H9 (cell line): ENCODE data around the gene ASS1. TPM values are rescaled to one million over a fixed set of nuclear protein-coding genes. Genes with fewer than 3 reads are reported as not detected.
A peak's percentile ranks its signal among the peaks of the same experiment; 100 is the strongest.

ENCODE experiments used
- DNase-seq: peaks from one replicate; pipeline ENCODE4 v3.0.0-alpha.2; 2017
- H2AFZ ChIP-seq: one replicate; pipeline ENCODE4 v1.6.1; 2013; ENCODE audit warnings: mild to moderate bottlenecking, low read length, control low read depth, moderate library complexity
- H2AK5ac ChIP-seq: 2 replicates; pipeline ENCODE4 v1.6.1; 2013; ENCODE audit warnings: low read length, control low read depth, mixed read lengths; ENCODE audit not compliant: insufficient read length
- H2BK120ac ChIP-seq: one replicate; pipeline ENCODE4 v1.6.1; 2013; ENCODE audit warnings: low read depth, mild to moderate bottlenecking, low read length, control low read depth, inconsistent platforms; ENCODE audit not compliant: poor library complexity, severe bottlenecking
- H2BK12ac ChIP-seq: 2 replicates; pipeline ENCODE4 v1.6.1; 2013; ENCODE audit warnings: low read length, control low read depth, mixed read lengths, low read depth; ENCODE audit not compliant: insufficient read length
- H2BK15ac ChIP-seq: 2 replicates; pipeline ENCODE4 v1.6.1; 2013; ENCODE audit warnings: low read depth, low read length, control low read depth
- H2BK20ac ChIP-seq: one replicate; pipeline ENCODE4 v1.6.1; 2013; ENCODE audit warnings: low read depth, mild to moderate bottlenecking, low read length, control low read depth, inconsistent platforms; ENCODE audit not compliant: poor library complexity, severe bottlenecking
- H2BK5ac ChIP-seq: 2 replicates; pipeline ENCODE4 v1.6.1; 2013; ENCODE audit warnings: low read length, control low read depth, mixed read lengths; ENCODE audit not compliant: insufficient read length
- H3K14ac ChIP-seq: 2 replicates; pipeline ENCODE4 v1.6.1; 2013; ENCODE audit warnings: low read length, control low read depth; ENCODE audit not compliant: insufficient read depth
- H3K18ac ChIP-seq: 2 replicates; pipeline ENCODE4 v1.6.1; 2013; ENCODE audit warnings: low read depth, mild to moderate bottlenecking, mixed read lengths, low read length, control low read depth; ENCODE audit not compliant: insufficient read length
- H3K23ac ChIP-seq: 2 replicates; pipeline ENCODE4 v1.6.1; 2013; ENCODE audit warnings: low read length, control low read depth, mixed read lengths, low read depth; ENCODE audit not compliant: insufficient read length
- H3K23me2 ChIP-seq: 2 replicates; pipeline ENCODE4 v1.6.1; 2013; ENCODE audit warnings: low read depth, mild to moderate bottlenecking, mixed read lengths, low read length, control low read depth; ENCODE audit not compliant: insufficient read length, poor library complexity, severe bottlenecking
- H3K27ac ChIP-seq: 2 replicates; pipeline ENCODE4 v1.5.1; 2013; ENCODE audit warnings: low read length, control low read depth, mixed read lengths, low read depth; ENCODE audit not compliant: insufficient read length
- H3K27me3 ChIP-seq: 2 replicates; pipeline ENCODE4 v1.6.1; 2013; ENCODE audit warnings: low read length, control low read depth, inconsistent platforms; ENCODE audit not compliant: insufficient read depth
- H3K4ac ChIP-seq: 2 replicates; pipeline ENCODE4 v1.6.1; 2013; ENCODE audit warnings: low read depth, mild to moderate bottlenecking, control low read depth, inconsistent platforms, low read length, moderate library complexity
- H3K4me1 ChIP-seq: 2 replicates; pipeline ENCODE4 v1.6.1; 2013; ENCODE audit warnings: low read length, control low read depth, inconsistent platforms; ENCODE audit not compliant: insufficient read depth
- H3K4me2 ChIP-seq: 2 replicates; pipeline ENCODE4 v1.6.1; 2013; ENCODE audit warnings: low read length, control low read depth, mixed read lengths; ENCODE audit not compliant: insufficient read length, insufficient read depth
- H3K56ac ChIP-seq: 2 replicates; pipeline ENCODE4 v1.6.1; 2013; ENCODE audit warnings: low read depth, mild to moderate bottlenecking, mixed read lengths, low read length, control low read depth; ENCODE audit not compliant: insufficient read length
- H3K79me1 ChIP-seq: 2 replicates; pipeline ENCODE4 v1.6.1; 2013; ENCODE audit warnings: low read depth, mild to moderate bottlenecking, moderate library complexity, low read length, control low read depth, inconsistent platforms; ENCODE audit not compliant: insufficient read depth, poor library complexity, severe bottlenecking
- H3K79me2 ChIP-seq: 2 replicates; pipeline ENCODE4 v1.6.1; 2013; ENCODE audit warnings: low read length, control low read depth, inconsistent platforms; ENCODE audit not compliant: insufficient read depth
- H3K9ac ChIP-seq: 2 replicates; pipeline ENCODE4 v1.6.1; 2013; ENCODE audit warnings: low read length, control low read depth, mixed read lengths; ENCODE audit not compliant: insufficient read length; ENCODE audit errors: extremely low read depth
- H3K9me3 ChIP-seq: one replicate; pipeline ENCODE4 v1.6.1; 2013; ENCODE audit warnings: low read depth, low read length, inconsistent platforms; ENCODE audit not compliant: control insufficient read depth
- H3T11ph ChIP-seq: one replicate; pipeline ENCODE4 v1.6.1; 2013; ENCODE audit warnings: mild to moderate bottlenecking, low read length, control low read depth, inconsistent platforms
- H4K20me1 ChIP-seq: one replicate; pipeline ENCODE4 v1.6.1; 2013; ENCODE audit not compliant: control insufficient read depth, insufficient read length, insufficient read depth
- H4K5ac ChIP-seq: 2 replicates; pipeline ENCODE4 v1.6.1; 2013; ENCODE audit warnings: low read depth, mild to moderate bottlenecking, mixed read lengths, low read length, control low read depth; ENCODE audit not compliant: insufficient read length
- H4K8ac ChIP-seq: replicated peaks from 2 replicates; pipeline ENCODE4 v1.6.1; 2013; ENCODE audit warnings: low read length, control low read depth, mixed read lengths, low read depth; ENCODE audit not compliant: insufficient read length
- H4K91ac ChIP-seq: 2 replicates; pipeline ENCODE4 v1.6.1; 2013; ENCODE audit warnings: low read depth, mild to moderate bottlenecking, moderate library complexity, mixed read lengths, low read length, control low read depth; ENCODE audit not compliant: insufficient read length
- H3K27ac Mint-ChIP-seq, 3 experiments: 2 replicates in 2 of 3; 3 replicates in 1 of 3; pipeline ENCODE4 v1.8.0; 2020 to 2021; ENCODE audit warnings: mixed read lengths in 3 of 3, mild to moderate bottlenecking in 1 of 3, moderate library complexity in 1 of 3
- H3K27me3 Mint-ChIP-seq: 2 replicates; pipeline ENCODE4 v1.8.0; 2021; ENCODE audit warnings: low read depth, mild to moderate bottlenecking, moderate library complexity, mixed read lengths
- H3K36me3 Mint-ChIP-seq, 3 experiments: 2 replicates in 2 of 3; 3 replicates in 1 of 3; pipeline ENCODE4 v1.8.0; 2020 to 2021; ENCODE audit warnings: low read depth in 3 of 3, mixed read lengths in 3 of 3; ENCODE audit not compliant: insufficient read depth in 1 of 3
- H3K4me1 Mint-ChIP-seq, 2 experiments: 2 replicates each; pipeline ENCODE4 v1.8.0; 2020; ENCODE audit warnings: mixed read lengths in 2 of 2
- H3K4me3 Mint-ChIP-seq, 2 experiments: 2 replicates in 1 of 2; 3 replicates in 1 of 2; pipeline ENCODE4 v1.8.0; 2020 to 2021; ENCODE audit warnings: mild to moderate bottlenecking in 2 of 2, mixed read lengths in 2 of 2, moderate library complexity in 1 of 2
- H3K9me3 Mint-ChIP-seq, 2 experiments: 2 replicates in 1 of 2; 3 replicates in 1 of 2; pipeline ENCODE4 v1.8.0; 2020; ENCODE audit warnings: mild to moderate bottlenecking in 2 of 2, mixed read lengths in 2 of 2, moderate library complexity in 1 of 2
- WGBS: extraction: QIAGEN DNeasy Blood & Tissue Kit; methylation state at CpG from one replicate; pipeline ENCODE4 v1.1.7; 2013; ENCODE audit warnings: missing lambda C conversion rate, low lambda C conversion rate, mixed read lengths; ENCODE audit not compliant: insufficient read length; ENCODE audit errors: extremely low coverage; 5-methylcytosine and 5-hydroxymethylcytosine counted together
- total RNA-seq: library from RNA; stranded (reverse); gene quantifications from 2 replicates; pipeline ENCODE4 v1.2.1, GENCODE V29; 2021
- TF ChIP-seq, protein P1 (sequence below): fragments of 200-600 bp; sonication (generic); conservative IDR thresholded peaks from 3 replicates; pipeline ENCODE4 v1.8.0; 2021; ENCODE audit warnings: antibody characterized with exemption, mild to moderate bottlenecking

Gene ASS1
- total RNA-seq, 1 experiment from 2014 or later: 118 TPM

DNA sequence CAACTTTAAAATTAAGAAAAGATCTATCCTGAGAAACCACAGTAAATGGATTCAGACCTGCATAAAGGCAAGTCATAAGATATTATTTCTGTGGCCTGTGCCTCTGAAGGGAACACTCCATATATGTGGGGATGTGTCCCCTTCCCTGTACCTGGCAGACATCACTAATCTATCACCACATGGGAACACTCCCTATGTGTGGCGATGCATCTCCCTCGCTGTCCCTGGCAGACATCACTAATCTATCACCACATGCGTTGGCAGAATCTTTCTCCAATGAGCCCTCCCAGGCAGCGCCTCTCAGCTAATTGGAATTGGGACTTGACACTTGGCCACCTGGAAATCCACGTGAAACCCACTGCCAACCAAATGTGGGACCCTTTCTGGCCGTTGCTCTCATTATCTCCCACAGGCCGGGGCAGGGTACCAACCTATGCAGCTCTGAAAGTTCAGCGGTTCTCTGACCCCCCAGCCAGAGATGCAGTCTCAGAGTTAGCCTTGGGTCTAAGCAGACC, 25.2 kb upstream of the ASS1 start:
- Histone ChIP-seq H3K4me2 (no peak overlapping the region), H2AFZ (no peak overlapping the region), H2BK5ac (no peak overlapping the region), H2BK15ac (no peak overlapping the region), H3K27ac (no peak overlapping the region), H3K9me3 (no peaks in the 10 kb centered on the region), H3K18ac (no peak overlapping the region), H2AK5ac (no peak overlapping the region), H3K4ac (no peak overlapping the region), H3K79me2 (no peaks in the 10 kb centered on the region), H2BK12ac (no peak overlapping the region), H3K23ac (no peak overlapping the region), H3K14ac (no peak overlapping the region), H3K27me3 (no peaks in the 10 kb centered on the region), H3T11ph (no peak overlapping the region), H2BK120ac (no peak overlapping the region), H4K5ac (no peak overlapping the region), H3K79me1 (no peaks in the 10 kb centered on the region), H2BK20ac (no peak overlapping the region), H3K9ac (no peak overlapping the region), H3K56ac (no peak overlapping the region), H3K23me2 (no peaks in the 10 kb centered on the region), H3K4me1 (peaks cover 9% of the 10 kb centered on the region), H4K91ac (no peak overlapping the region), H4K8ac (no peak overlapping the region), H4K20me1 (no peaks in the 10 kb centered on the region)
- H3K27me3 Mint-ChIP-seq: peaks cover 9% of the 10 kb centered on the region
- peak; percentile 21 for DNase-seq
- peaks cover 5 to 6% of the 10 kb centered on the region in 2 experiments; a peak in 4 of 5 replicates for H3K9me3 Mint-ChIP-seq
- H3K27ac Mint-ChIP-seq: no peak overlapping the region
- TF ChIP-seq, protein P1, sequence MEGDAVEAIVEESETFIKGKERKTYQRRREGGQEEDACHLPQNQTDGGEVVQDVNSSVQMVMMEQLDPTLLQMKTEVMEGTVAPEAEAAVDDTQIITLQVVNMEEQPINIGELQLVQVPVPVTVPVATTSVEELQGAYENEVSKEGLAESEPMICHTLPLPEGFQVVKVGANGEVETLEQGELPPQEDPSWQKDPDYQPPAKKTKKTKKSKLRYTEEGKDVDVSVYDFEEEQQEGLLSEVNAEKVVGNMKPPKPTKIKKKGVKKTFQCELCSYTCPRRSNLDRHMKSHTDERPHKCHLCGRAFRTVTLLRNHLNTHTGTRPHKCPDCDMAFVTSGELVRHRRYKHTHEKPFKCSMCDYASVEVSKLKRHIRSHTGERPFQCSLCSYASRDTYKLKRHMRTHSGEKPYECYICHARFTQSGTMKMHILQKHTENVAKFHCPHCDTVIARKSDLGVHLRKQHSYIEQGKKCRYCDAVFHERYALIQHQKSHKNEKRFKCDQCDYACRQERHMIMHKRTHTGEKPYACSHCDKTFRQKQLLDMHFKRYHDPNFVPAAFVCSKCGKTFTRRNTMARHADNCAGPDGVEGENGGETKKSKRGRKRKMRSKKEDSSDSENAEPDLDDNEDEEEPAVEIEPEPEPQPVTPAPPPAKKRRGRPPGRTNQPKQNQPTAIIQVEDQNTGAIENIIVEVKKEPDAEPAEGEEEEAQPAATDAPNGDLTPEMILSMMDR: no peak
- no CpG with 5 or more reads among the region's 8 CpGs for WGBS
- no peak overlapping the region for H3K4me3 Mint-ChIP-seq
- H3K36me3 Mint-ChIP-seq: peaks cover 8 to 13% (median 9%) of the 10 kb centered on the region in 3 experiments
- H3K4me1 Mint-ChIP-seq: peaks cover 14 to 20% of the 10 kb centered on the region in 2 experiments
